GM19099 (cell line): Measurements from ENCODE around the gene AIFM1.

Source experiments
- POLR2A ChIP-seq: IDR thresholded peaks from 3 replicates; pipeline ENCODE4 v1.6.1; 2011; ENCODE audit warnings: low read depth; ENCODE audit not compliant: insufficient read length; ENCODE audit errors: extremely low read depth

The AIFM1 gene

DNA sequence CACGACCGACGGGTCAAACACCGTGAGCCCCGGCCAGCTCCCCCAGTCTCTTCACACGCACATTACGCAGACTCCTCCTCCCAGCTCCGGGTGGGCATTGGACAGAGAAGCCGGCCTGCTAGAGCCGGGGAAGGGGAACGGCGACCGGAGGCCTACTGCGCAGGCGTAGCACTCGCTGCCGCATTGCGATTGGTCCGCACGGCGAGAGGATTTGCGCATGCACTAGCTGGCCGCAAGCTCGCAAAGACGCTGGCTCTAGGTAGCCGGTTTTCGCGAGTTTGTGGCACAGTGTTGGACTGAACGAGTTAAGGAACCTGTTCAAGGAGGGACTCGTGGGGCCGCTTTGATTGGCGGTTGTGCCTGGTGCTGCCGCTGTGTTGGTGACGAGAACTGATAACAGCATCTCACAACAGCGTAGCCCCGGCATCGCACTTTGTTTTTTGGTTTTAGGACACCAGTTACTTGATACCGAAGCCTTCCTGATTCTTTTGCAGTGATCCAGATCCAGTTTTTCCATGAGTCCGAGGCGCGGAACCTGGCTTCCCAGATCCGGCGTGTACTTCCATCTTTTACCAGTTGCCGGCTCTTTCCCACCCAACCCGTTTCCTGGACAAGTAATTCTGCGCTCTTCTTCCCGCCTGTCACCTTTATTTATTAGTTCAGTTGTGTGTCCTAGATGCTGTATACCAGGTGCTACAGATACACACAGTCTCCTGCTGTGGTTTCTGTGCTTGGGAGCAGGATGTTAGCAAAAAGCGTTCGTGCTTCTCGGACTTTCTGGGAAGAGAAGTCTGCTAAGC, at the start of gene AIFM1:
Gene AIFM1, minus strand, starts transcription at position 139 of the 800 bp plus-strand sequence. CDS start 185 bp downstream, outside the sequence.
- TF ChIP-seq POLR2A, result peak; percentile 75

GRCh38 chrX:130213376-130213775, 47.7 kb upstream of the AIFM1 start:
- no peak for TF ChIP-seq POLR2A

GRCh38 chrX:130212371-130212770, 46.7 kb upstream of the AIFM1 start:
- no peak for TF ChIP-seq POLR2A

DNA sequence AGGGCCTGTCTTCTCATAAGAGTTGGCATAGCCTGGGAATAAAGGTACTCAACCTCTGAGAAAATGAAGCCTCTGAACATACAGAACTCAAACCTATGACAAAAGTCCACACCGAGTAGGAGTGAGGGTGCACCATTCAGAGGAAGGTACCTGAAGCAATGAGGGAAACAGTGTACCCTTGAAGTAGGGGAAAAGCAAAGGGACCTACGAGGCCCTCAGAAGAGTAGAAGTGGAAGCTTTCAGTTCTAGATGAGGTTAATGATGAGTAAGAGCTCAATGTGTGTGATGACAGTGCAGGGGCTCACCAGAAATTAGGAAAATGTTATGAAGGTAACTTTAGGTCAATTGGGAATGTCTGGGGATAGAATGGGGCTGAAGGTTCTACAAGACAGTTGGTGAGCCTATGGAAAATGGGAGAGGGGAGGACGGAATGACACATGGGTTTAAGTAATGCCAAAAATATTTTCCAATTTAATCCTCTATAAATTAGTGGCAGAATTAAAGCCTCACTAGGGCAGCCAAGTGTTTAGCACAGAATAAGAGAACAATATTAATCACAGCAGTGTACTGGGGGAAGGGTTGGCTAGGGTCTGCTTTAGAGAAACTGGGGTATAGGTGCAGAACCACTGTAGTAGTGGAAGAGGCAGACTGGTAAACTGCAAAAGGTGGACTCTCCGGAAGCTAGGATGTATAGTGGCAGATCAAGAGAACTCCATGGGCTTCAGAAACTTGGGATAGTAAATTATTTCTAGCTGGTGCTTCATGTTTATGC, 46.0 kb upstream of the AIFM1 start:
- no peak for TF ChIP-seq POLR2A

DNA sequence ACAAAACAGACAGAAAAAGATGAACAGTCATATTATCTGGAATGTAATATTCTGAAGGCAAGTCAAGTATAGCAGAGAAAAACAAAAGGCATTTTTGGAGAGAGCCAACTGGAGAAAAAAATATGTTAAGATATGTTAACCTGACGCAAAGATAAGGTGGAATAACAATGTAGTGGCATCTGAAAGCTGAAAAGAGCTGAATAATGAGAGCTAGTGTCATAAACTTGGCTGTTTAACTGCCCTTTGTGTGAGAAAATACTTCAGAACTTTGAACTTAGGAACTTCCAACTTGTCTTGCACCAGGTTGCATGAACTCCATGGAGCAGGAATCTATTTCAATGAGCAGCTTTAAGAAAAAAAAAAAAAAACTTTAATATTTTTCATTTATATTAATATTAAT, 39.0 kb upstream of the AIFM1 start:
- TF ChIP-seq POLR2A, result no peak

DNA sequence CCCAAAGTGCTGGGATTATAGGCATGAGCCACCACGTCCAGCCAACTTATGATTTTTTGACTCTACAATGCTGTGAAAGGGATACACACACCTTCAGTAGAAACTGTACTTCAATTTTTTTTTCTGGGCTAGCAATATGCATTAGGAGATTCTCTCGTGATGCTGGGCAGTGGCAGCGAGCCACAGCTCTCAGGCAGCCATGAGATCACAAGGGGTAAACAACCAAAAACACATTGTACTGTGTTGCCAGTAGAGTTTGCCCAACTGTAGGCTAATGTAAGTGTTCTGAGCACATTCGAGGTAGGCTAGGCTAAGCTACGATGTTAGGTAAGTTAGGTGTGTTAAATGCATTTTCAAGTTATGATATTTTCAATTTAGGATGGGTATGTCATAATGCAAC, 31.8 kb upstream of the AIFM1 start:
- no peak for TF ChIP-seq POLR2A

GRCh38 chrX:130196466-130196865, 30.8 kb upstream of the AIFM1 start:
- no peak for TF ChIP-seq POLR2A

- TF ChIP-seq POLR2A, result no peak
Measured at GRCh38 chrX:130190801-130191200, 25.2 kb upstream of the AIFM1 start.

- no peak for TF ChIP-seq POLR2A
Measured at GRCh38 chrX:130186651-130187050, 21.0 kb upstream of the AIFM1 start.

DNA sequence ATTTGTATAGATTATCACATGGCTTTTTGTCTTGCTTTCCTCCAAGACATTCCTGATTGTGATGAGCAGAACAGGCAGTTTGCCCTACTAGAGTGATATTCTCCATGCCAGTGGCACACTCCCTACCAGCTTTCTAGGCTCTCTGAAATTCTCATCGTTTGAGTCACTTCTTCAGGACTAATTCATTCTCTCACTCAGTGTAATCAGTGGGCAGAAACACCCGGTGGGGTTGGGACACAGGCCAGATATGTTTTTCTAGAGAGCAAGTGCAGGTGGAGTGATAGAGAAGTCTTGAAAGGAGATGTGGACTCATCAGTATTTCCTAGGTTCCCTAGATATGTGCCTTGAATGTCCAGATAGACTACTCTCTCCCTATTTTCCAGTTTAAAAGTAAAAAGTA, 19.2 kb upstream of the AIFM1 start:
- no peak for TF ChIP-seq POLR2A

DNA sequence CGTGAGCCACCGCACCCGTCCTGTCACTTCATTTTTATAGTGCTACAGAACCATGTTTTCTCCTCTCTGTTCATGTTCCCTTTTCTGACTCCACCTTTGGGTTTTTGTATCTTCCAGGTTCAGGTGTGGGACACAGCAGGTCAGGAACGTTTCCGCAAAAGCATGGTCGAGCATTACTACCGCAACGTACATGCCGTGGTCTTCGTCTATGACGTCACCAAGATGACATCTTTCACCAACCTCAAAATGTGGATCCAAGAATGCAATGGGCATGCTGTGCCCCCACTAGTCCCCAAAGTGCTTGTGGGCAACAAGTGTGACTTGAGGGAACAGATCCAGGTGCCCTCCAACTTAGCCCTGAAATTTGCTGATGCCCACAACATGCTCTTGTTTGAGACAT, 18.5 kb upstream of the AIFM1 start:
- TF ChIP-seq POLR2A, result no peak

DNA sequence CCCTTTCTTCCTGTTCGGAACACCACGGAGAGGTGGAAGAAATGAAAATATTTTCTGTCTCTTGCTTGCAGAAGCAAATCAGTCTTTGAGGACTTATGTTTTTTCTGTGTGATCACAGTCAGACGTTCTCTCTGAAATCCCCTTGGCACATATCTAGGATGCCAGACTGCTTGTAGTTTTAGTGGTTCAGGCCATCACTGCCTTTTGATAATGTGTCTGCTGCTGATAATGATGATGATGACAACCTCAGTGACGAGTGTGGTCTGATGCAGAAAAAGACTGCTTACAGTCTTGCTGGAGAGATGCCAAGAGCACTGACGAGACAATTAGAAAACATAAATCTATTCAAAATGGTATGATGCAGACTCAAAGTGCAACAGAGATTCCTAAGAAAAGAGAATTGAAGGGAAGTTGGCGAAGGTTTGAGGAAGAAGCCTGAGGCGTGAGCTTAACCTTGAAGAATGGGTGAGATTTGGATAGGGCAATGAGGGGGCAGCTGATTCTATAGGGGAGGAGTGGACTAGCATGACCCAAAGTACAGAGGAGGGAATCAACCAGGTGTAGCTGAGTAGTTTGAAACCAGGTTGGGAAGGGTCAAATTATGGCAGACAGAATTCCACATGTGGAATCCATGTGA, 14.1 kb upstream of the AIFM1 start:
- no peak for TF ChIP-seq POLR2A

DNA sequence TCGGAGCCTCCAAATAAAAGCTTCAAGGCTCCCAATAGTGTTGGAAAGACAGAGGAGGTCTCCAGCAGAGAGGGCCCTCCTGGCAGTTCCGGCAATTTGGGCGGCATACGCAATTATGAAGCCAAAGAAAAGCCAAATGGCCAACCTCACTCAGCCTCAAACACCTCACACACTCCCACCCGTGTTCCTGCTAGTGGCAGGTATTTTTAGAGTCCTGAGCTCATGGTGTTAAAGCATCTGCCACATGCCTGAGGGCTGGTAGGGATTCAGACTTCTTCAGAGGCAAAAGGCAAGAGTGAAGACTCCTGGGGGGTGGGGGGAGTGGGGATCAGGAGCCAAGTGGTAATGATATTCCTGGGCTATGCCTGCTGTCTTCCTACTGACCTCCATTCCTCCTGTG, 13.5 kb upstream of the AIFM1 start:
- TF ChIP-seq POLR2A, result no peak

DNA sequence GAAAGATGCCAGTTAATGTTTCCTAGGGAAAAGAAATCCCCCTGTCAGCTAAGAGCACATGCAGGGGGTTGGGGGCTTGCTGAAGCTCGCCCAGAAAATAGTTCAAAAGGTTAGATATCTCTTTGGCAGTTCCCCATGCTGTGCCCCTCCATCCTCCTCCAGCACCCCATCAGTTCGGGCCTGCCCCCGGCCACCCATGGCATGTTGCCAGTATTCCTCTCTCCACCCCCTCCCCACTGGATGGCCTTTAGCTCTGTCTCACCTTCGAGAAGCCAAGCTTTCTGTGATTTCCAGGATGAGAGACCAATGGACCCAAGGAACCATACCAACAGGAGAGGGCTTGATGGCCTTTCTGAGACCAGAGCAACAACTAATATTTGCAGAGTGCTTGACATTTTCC, 11.3 kb upstream of the AIFM1 start:
- no peak for TF ChIP-seq POLR2A

DNA sequence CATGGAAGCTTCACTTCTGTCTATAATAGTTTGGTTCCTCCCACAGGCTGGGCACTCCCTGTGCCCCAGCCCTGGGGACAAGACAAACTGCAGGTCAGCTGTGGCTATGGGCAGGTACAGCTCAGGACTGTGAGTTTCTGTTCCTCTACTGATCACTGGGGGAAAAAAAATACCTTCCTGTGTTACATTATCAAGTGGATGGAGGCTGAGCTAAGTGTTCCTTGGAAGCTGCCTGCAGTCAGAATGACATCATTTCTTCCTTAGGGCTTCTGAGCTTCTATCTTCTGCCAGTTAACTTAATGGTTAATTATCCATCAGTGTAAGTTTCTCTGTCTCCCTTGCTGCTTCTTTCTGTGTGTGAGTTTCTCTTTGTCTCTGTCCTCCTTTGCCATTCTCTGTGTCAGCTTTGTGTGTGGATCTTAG, 10.7 kb upstream of the AIFM1 start:
- TF ChIP-seq POLR2A, result no peak

GRCh38 chrX:130174937-130175336, 9.3 kb upstream of the AIFM1 start:
- TF ChIP-seq POLR2A, result no peak

DNA sequence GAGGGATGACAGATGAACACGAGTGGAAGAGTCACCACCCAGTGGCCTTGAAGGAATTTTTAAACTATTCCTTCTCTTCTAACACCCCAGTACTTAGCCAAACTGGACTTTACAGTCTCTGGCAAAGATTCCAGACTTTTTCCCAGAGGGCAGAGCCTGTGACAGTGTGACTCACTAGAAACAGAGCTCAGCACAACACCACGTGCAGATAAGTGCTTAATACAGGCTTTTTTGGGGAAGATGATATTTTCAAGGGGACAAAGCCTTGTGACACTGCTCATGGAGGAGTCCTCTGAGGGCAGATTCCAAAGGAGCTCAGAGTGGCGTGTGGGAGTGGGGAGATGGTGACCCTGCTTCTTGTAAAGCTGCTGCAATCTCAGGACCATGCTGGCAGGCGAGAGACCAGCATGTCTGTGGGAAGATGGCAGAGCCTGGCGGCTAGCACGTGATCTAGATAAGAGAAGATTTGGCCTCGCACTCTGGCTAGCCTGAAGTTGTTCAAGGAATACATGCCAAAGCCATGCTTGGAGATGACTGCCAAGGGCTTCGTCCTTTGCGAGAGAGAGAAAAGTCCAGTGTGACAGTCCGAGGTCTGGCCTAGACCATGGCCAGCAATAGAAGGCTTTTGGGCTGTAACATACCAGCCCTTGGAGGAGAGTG, 8.5 kb upstream of the AIFM1 start:
- no peak for TF ChIP-seq POLR2A
